ENCODE measurements around the gene DZIP1L. TPM values are rescaled to one million over a fixed set of nuclear protein-coding genes. Genes with fewer than 3 reads are reported as not detected.

Gene DZIP1L
- total RNA-seq, 4 donors from 2014 or later = 12.7 to 23.0 (median 17.2) TPM

DNA sequence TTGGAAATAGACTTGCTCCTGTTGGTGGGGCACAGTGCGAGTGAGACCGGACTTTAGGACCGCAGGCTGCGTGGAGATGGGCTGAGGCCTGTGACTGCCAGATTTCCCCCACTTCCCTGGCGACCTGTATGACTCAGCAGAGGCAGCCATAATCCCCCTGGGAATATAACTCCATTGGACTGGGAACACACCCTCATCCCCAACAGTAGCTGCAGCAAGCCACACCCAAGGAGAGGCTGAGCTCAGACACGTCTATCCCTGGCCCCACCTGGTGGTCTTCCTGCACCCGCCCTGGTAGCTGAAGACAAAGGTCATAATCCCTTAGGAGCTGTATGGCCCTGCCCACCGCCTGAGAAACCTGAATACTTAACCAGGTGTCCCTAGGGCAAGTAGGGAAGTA lies 42.6 kb downstream of the DZIP1L start:
- Histone ChIP-seq H3K27ac (peak overlapping the region in 2 of 3 donors; percentile 29 to 32), H3K27me3 (no peaks in the 10 kb centered on the region), H3K4me3 (replicated peaks in 1 of 3) (no peak overlapping the region), H3K36me3 (no peaks in the 10 kb centered on the region), H3K9me3 (no peaks in the 10 kb centered on the region), H3K4me1 (peaks cover 18 to 29% of the 10 kb centered on the region in 2 donors)
- intact Hi-C loops (cut with DNase I) = no loop called here
- no peak for DNase-seq
- no peak for TF ChIP-seq POLR2A (IDR thresholded peaks at IDR 0.05)
- TF ChIP-seq, protein P1, sequence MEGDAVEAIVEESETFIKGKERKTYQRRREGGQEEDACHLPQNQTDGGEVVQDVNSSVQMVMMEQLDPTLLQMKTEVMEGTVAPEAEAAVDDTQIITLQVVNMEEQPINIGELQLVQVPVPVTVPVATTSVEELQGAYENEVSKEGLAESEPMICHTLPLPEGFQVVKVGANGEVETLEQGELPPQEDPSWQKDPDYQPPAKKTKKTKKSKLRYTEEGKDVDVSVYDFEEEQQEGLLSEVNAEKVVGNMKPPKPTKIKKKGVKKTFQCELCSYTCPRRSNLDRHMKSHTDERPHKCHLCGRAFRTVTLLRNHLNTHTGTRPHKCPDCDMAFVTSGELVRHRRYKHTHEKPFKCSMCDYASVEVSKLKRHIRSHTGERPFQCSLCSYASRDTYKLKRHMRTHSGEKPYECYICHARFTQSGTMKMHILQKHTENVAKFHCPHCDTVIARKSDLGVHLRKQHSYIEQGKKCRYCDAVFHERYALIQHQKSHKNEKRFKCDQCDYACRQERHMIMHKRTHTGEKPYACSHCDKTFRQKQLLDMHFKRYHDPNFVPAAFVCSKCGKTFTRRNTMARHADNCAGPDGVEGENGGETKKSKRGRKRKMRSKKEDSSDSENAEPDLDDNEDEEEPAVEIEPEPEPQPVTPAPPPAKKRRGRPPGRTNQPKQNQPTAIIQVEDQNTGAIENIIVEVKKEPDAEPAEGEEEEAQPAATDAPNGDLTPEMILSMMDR (IDR thresholded peaks at IDR 0.05) = no peak
- WGBS, 2 donors = 72 to 88% methylated on average over 2 to 7 of the region's 8 CpGs

DNA sequence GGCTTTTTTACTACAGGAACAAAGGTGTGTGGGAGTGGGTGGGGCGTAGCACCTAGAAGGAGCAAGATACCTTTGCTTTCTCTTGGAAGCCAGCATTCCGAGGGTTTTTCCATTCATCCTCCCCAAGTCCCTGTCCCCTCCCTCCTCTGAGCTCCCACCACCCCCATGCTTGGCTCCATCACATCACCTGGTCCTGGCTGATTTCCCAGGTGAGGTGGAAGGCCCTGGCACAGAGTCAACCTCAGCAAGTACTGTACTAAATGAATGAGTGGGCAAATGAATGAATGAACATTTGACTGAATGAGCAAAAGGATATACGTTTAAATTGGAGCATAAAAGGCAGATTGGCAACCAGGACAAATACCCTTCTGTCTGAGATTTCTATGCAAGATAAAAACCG lies 45.4 kb downstream of the DZIP1L start:
- Histone ChIP-seq H3K4me3 (replicated peaks in 1 of 3) (no peak overlapping the region), H3K4me1 (peaks cover 18 to 29% of the 10 kb centered on the region in 2 donors), H3K27me3 (no peaks in the 10 kb centered on the region), H3K27ac (no peak overlapping the region), H3K9me3 (no peaks in the 10 kb centered on the region), H3K36me3 (peaks cover 7 to 14% of the 10 kb centered on the region in 2 donors)
- intact Hi-C loops (cut with DNase I) = no loop called here
- TF ChIP-seq, protein P1 (IDR thresholded peaks at IDR 0.05) = no peak
- peak; percentile 63 to 68 for DNase-seq
- WGBS, 2 donors = 77 to 81% methylated on average over 4 of the region's 4 CpGs

DNA sequence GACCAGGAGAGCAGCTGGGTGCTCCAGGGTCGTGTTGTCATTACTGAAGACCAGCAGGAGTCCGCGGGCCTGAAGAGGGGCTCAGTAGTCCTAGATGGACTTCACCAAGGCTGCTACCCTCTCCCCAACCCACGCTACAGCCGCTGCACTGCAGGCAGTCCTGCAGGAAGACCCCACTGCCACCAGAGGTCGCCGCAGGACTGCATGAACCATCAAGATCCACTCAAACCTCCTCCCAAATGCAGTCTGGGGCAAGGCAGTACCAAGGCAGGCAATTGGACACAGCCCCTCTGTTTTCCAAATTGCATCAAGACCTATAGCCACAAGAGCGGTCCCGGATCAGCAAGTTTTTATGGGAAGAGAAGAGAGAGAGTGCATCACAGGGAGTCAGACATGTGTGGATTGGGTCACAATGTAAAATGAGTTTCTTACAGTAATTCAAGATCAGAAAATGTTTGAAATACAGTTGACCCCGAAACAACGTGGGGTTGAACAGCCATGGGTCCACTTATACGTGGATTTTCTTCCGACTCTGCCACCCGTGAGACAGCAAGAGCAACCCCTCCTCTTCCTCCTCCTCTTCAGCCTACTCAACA lies 46.7 kb downstream of the DZIP1L start:
- H3K9me3 ChIP-seq = no peaks in the 10 kb centered on the region
- peaks cover 18 to 29% of the 10 kb centered on the region in 2 donors for H3K4me1 ChIP-seq
- intact Hi-C loops (cut with DNase I) = loop anchor here (2.0 kb wide), 1 partner anchor 50 kb away; no protein-coding TSS in a partner anchor
- H3K27ac ChIP-seq = no peak overlapping the region
- H3K36me3 ChIP-seq = peaks cover 7 to 14% of the 10 kb centered on the region in 2 donors
- no peaks in the 10 kb centered on the region for H3K27me3 ChIP-seq
- TF ChIP-seq POLR2A (IDR thresholded peaks at IDR 0.05) = no peak
- TF ChIP-seq, protein P1 (IDR thresholded peaks at IDR 0.05) = peak; percentile 91 to 99 (median 98)
- peak; percentile 80 to 86 for DNase-seq
- 30 to 32% methylated on average over 11 to 12 of the region's 14 CpGs for WGBS, 2 donors
- H3K4me3 ChIP-seq (replicated peaks in 1 of 3) = no peak overlapping the region

DNA sequence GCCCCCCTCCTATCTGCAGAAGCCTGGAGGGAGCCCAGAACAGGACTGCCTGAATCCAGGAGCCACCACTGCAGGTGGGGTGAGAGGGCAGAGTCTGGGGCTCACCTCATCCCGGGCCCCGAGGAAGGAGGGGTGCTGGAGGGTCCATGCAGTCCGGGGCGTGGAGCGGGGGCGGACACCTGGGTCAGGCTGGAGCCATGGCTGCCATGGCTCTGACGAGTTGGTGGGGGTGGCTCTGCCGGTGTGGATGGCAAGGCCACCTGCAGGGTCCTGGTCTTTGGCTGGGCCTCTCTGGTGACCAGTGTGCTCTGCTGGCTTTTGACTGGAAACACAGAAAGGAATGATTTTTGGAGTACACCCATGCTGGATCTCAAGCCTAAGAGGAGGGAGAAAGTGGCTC lies 47.4 kb downstream of the DZIP1L start:
- intact Hi-C loops (cut with DNase I) = loop anchor here (2.0 kb wide), 1 partner anchor 51 kb away; no protein-coding TSS in a partner anchor
- WGBS, 2 donors = 78% methylated on average over 6 of the region's 8 CpGs; no CpG with 5 or more reads in 1 of the 2 donors
- Histone ChIP-seq H3K36me3 (peaks cover 7 to 14% of the 10 kb centered on the region in 2 donors), H3K9me3 (no peaks in the 10 kb centered on the region), H3K27ac (no peak overlapping the region), H3K4me1 (peaks cover 14 to 24% of the 10 kb centered on the region in 2 donors), H3K27me3 (no peaks in the 10 kb centered on the region), H3K4me3 (replicated peaks in 1 of 3) (no peak overlapping the region)
- no peak for DNase-seq
- no peak for TF ChIP-seq POLR2A (IDR thresholded peaks at IDR 0.05)
- TF ChIP-seq, protein P1 (IDR thresholded peaks at IDR 0.05) = no peak

DNA sequence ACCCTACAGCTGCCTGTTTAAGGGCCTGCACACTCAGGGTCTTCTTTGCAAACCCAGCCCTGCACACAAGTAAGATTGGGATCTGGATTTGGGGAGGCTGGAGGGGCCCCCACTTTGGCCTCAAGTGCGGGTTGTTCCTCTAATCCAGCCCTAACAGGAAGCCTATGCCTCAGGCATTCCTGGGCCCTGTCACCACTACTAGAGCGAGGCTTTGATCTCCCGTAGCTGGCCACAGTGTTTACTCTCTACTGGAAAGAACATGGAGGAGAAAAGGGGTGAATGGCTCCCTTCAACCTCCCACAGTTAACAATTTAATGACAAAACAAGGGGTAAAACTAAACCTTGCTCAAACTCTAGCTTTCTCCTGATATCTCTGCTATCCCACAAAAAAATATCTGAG lies 48.4 kb downstream of the DZIP1L start:
- DNase-seq = no peak
- intact Hi-C loops (cut with DNase I) = no loop called here
- no peak overlapping the region for H3K27ac ChIP-seq
- no peak overlapping the region for H3K4me3 ChIP-seq (replicated peaks in 1 of 3)
- H3K4me1 ChIP-seq = peaks cover 4 to 14% of the 10 kb centered on the region in 2 donors
- TF ChIP-seq POLR2A (IDR thresholded peaks at IDR 0.05) = no peak
- TF ChIP-seq, protein P1 (IDR thresholded peaks at IDR 0.05) = no peak
- 98% methylated on average over 3 of the region's 3 CpGs; no CpG with 5 or more reads in 1 of the 2 donors for WGBS, 2 donors
- no peaks in the 10 kb centered on the region for H3K9me3 ChIP-seq
- H3K36me3 ChIP-seq = peaks cover 7 to 14% of the 10 kb centered on the region in 2 donors
- H3K27me3 ChIP-seq = no peaks in the 10 kb centered on the region
